Sigmoid colon (tissue), 4 donors: Measurements from ENCODE around the gene EHBP1L1.

ENCODE experiments used
- CTCF ChIP-seq, 4 experiments: fragments of 450-650 bp in 3 of 4; fragments of 200-600 bp in 1 of 4; IDR thresholded peaks; one replicate each; pipeline ENCODE4 v1.5.1; 2016 to 2019; ENCODE audit warnings: antibody characterized with exemption in 4 of 4, mild to moderate bottlenecking in 3 of 4, moderate library complexity in 2 of 4
- POLR2A ChIP-seq, 2 donors: fragments of 450-650 bp; IDR thresholded peaks; one replicate each; pipeline ENCODE4 v1.6.1; 2016; ENCODE audit warnings: antibody characterized with exemption in 2 of 2, mild to moderate bottlenecking in 2 of 2, moderate library complexity in 2 of 2
- POLR2AphosphoS5 ChIP-seq, 4 donors: sonication (generic); formaldehyde crosslinking; IDR thresholded peaks; one replicate each; pipeline ENCODE4 v1.6.1; 2017; ENCODE audit warnings: antibody characterized with exemption in 4 of 4

DNA sequence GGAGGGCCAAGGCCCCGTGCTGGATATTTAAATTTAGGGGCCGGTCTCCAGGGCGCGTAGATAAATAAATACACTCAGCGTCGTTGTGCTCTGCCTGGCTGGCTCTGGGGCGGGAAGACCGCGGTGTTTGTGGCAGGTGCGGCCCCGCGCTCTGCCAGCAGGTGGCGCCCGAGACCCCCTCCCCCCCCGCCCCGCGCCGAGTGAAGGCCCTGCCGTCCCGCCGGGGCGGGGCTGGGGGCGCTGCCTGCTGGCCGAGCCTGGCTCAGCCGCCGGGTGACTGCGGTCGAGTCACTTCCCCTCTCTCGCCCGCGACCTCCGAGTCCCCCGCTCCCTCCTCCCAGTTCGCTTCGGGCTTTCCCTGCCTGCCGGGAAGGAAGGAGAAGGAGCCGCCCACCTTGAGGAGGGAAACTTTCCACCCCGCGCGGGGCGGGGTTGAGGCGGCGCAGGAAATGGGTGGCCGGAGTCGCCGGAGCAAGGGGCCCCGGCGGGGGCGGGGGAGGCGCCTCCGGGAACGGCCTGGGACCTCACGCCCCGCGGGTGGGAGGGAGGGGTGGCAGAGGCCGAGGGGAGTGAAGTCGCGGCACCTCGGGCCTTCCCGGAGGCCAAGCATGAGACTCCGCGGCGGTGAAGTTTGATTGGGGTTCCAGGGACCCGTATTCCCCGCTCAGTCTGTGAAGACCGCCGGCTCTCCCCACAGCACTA, 1.6 kb upstream of the EHBP1L1 start:
- TF ChIP-seq POLR2AphosphoS5 (IDR thresholded peaks at IDR 0.05) (peak; percentile 34 to 84 (median 56)), CTCF (IDR thresholded peaks at IDR 0.05) (peak; percentile 50 to 98 (median 63)), POLR2A (IDR thresholded peaks at IDR 0.05) (peak in 1 of 2 donors; percentile 34)
